Loucy (cell line): ENCODE results near the gene EXD3.

Experiments
- H2AFZ ChIP-seq: fragments of 200-600 bp; sonication (generic); 2 replicates; pipeline ENCODE4 v1.6.0; 2016; ENCODE audit warnings: antibody characterized with exemption, mild to moderate bottlenecking, low read length, moderate library complexity
- H3F3A ChIP-seq: fragments of 200-600 bp; 2 replicates; pipeline ENCODE4 v1.6.0; 2016; ENCODE audit warnings: antibody characterized with exemption, low read depth, mild to moderate bottlenecking
- H3K27me3 ChIP-seq: fragments of 200-600 bp; sonication (generic); 2 replicates; pipeline ENCODE4 v1.6.1; 2014; ENCODE audit warnings: low read length, mild to moderate bottlenecking; ENCODE audit not compliant: insufficient read depth, poor library complexity, severe bottlenecking
- H3K36me3 ChIP-seq: fragments of 200-600 bp; sonication (generic); 2 replicates; pipeline ENCODE4 v1.6.1; 2016; ENCODE audit warnings: low read length; ENCODE audit not compliant: insufficient read depth
- H3K4me1 ChIP-seq: fragments of 200-600 bp; sonication (generic); 2 replicates; pipeline ENCODE4 v1.5.1; 2014; ENCODE audit warnings: low read length, mild to moderate bottlenecking; ENCODE audit not compliant: insufficient read depth, poor library complexity, severe bottlenecking
- H3K4me2 ChIP-seq: fragments of 200-600 bp; sonication (generic); 2 replicates; pipeline ENCODE4 v1.6.0; 2014; ENCODE audit warnings: antibody characterized with exemption, low read length, low read depth, mild to moderate bottlenecking; ENCODE audit not compliant: poor library complexity, severe bottlenecking
- H3K4me3 ChIP-seq: fragments of 200-600 bp; sonication (generic); 2 replicates; pipeline ENCODE4 v1.5.1; 2014; ENCODE audit warnings: low read length, mild to moderate bottlenecking, mixed read lengths; ENCODE audit not compliant: poor library complexity, severe bottlenecking
- H3K79me2 ChIP-seq: fragments of 200-600 bp; sonication (generic); 2 replicates; pipeline ENCODE4 v1.6.1; 2014; ENCODE audit warnings: low read length; ENCODE audit not compliant: insufficient read depth
- H3K9ac ChIP-seq: fragments of 200-600 bp; sonication (generic); 2 replicates; pipeline ENCODE4 v1.6.0; 2014; ENCODE audit warnings: mild to moderate bottlenecking, low read depth, low read length, moderate library complexity; ENCODE audit not compliant: poor library complexity, severe bottlenecking
- H3K9me2 ChIP-seq: fragments of 200-600 bp; sonication (generic); replicated peaks from 2 replicates; pipeline ENCODE4 v1.6.1; 2016; ENCODE audit warnings: low read depth, low read length, mixed read lengths
- H3K9me3 ChIP-seq: fragments of 200-600 bp; sonication (generic); 2 replicates; pipeline ENCODE4 v1.6.1; 2014; ENCODE audit warnings: mild to moderate bottlenecking, antibody characterized with exemption, low read length, low read depth; ENCODE audit not compliant: insufficient read depth
- H4K20me1 ChIP-seq: fragments of 200-600 bp; sonication (generic); 2 replicates; pipeline ENCODE4 v1.6.0; 2014; ENCODE audit warnings: antibody characterized with exemption, low read length, mild to moderate bottlenecking; ENCODE audit not compliant: insufficient read depth, poor library complexity, severe bottlenecking
- EZH2phosphoT487 ChIP-seq: fragments of 200-600 bp; IDR thresholded peaks from 2 replicates; pipeline ENCODE4 v1.6.1; 2018; ENCODE audit warnings: antibody characterized with exemption, mild to moderate bottlenecking, moderate library complexity, borderline replicate concordance
- TF ChIP-seq, protein P1 (sequence below): fragments of 200-600 bp; sonication (generic); conservative IDR thresholded peaks from 2 replicates; pipeline ENCODE4 v1.5.1; 2014; ENCODE audit warnings: mild to moderate bottlenecking, antibody characterized with exemption, low read length

The EXD3 gene

DNA sequence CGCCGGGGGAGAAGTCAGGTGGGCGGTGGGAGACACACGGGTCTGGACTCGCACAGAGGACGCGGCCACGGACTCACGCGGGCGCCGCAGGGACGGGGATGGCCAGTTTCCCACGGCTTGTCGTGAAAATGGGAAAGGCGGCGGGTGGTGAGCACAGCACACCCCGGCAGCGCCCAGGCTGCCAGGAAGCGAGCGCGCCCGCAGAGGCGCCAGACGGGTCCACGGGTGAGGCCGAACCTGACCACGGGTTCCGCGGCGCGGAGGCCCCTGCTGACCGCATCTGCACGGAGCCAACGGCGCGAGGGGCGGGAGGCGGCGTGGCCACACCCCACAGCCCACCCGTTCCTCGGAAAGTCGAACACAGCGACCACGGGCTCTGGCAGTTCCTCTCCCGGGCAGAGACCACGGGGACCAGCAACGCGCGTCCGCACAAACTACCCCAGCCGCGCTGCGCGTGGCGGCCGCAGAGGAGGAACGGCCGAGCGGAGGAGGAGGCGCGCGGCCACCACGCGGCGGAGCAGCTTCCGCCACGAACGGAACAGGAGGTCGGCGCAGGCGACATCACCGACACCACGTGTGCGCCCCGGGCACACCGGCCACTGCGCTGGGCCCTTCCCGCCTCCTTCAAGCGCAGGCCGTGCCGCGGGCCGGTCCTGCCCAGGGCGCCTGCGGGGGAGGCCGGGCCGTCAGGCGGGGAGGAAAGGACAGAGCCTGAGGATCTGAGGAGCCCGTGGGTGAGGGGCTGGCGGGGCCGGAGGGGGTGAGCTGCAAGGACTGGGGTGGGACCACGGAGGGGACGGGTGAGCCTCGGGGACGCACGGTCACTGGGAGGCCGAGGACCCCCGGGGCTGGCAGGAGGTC is 5.6 kb downstream of the EXD3 start:
- no peaks in the 10 kb centered on the region for H3K9me2 ChIP-seq
- H3K9ac ChIP-seq, result no peak overlapping the region
- no peaks in the 10 kb centered on the region for H3K9me3 ChIP-seq
- no peaks in the 10 kb centered on the region for H3F3A ChIP-seq
- H3K36me3 ChIP-seq, result no peaks in the 10 kb centered on the region
- H2AFZ ChIP-seq, result no peak overlapping the region
- H3K27me3 ChIP-seq, result no peaks in the 10 kb centered on the region
- H3K4me2 ChIP-seq, result no peak overlapping the region
- TF ChIP-seq, protein P1, sequence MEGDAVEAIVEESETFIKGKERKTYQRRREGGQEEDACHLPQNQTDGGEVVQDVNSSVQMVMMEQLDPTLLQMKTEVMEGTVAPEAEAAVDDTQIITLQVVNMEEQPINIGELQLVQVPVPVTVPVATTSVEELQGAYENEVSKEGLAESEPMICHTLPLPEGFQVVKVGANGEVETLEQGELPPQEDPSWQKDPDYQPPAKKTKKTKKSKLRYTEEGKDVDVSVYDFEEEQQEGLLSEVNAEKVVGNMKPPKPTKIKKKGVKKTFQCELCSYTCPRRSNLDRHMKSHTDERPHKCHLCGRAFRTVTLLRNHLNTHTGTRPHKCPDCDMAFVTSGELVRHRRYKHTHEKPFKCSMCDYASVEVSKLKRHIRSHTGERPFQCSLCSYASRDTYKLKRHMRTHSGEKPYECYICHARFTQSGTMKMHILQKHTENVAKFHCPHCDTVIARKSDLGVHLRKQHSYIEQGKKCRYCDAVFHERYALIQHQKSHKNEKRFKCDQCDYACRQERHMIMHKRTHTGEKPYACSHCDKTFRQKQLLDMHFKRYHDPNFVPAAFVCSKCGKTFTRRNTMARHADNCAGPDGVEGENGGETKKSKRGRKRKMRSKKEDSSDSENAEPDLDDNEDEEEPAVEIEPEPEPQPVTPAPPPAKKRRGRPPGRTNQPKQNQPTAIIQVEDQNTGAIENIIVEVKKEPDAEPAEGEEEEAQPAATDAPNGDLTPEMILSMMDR, result no peak
- no peak for TF ChIP-seq EZH2phosphoT487
- no peaks in the 10 kb centered on the region for H3K4me1 ChIP-seq
- H3K79me2 ChIP-seq, result no peaks in the 10 kb centered on the region
- H3K4me3 ChIP-seq, result no peak overlapping the region
- H4K20me1 ChIP-seq, result no peaks in the 10 kb centered on the region

DNA sequence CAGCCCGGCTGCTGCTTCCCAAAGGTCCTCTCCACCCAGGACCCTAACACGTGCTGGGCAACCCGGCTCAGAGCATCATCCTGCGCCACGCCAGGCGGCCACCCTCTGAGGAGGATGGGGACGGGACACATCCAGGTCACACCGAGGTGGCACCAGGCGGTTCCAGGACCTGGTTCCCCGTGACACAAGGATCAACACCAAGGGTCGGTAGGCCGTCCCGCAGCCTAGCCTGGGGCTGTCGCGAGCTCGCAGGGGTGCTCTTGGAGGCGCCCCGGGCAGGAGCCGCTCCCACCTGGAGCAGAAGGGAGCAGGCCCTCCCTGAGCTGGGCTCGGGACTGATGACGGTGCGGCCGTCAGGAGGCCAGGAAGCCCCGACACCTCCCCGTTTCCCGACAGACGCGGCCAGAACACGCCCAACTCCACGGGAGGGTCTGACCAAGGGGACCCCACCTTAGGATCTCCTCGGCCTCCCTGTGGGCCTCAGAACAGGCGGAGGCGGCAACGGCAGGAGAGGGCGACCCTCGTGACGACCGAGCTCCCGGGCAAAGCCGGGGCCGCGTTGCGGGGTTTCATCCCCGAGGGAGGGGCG is 6.3 kb downstream of the EXD3 start:
- H3K9me3 ChIP-seq, result no peaks in the 10 kb centered on the region
- no peaks in the 10 kb centered on the region for H4K20me1 ChIP-seq
- no peaks in the 10 kb centered on the region for H3K27me3 ChIP-seq
- no peak overlapping the region for H2AFZ ChIP-seq
- no peak overlapping the region for H3K4me3 ChIP-seq
- H3F3A ChIP-seq, result no peaks in the 10 kb centered on the region
- TF ChIP-seq, protein P1, result no peak
- no peak for TF ChIP-seq EZH2phosphoT487
- H3K79me2 ChIP-seq, result no peaks in the 10 kb centered on the region
- no peak overlapping the region for H3K9ac ChIP-seq
- H3K36me3 ChIP-seq, result no peaks in the 10 kb centered on the region
- no peaks in the 10 kb centered on the region for H3K9me2 ChIP-seq
- no peaks in the 10 kb centered on the region for H3K4me1 ChIP-seq
- H3K4me2 ChIP-seq, result no peak overlapping the region

DNA sequence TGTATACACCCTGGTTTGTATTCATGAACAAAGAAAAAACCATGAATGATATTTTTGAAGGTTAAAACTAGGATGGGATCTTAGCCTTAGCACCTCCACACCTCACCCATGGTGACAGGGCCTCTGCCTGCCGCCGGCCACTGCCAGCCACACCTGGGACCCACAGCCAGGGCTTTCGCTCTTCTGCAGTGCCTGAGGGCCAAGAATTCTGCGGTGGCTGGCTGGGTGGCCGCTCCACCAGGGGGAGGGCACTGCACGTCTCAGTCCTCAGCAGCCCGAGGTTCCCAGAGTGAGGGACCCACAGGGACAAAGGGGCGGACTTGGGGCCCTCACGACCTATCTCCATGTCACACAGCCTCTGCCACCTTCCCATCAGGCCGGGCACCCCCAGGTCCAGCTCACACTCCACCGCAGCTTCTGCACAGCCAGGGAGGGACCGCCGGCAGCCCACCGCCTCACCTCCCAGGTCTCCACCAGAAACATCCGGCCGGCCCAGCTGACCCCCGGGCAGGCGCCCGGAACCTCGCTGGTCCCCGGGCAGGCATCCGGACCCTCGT is 6.9 kb downstream of the EXD3 start:
- H3F3A ChIP-seq, result no peaks in the 10 kb centered on the region
- TF ChIP-seq EZH2phosphoT487, result no peak
- TF ChIP-seq, protein P1, result no peak
- no peaks in the 10 kb centered on the region for H3K4me1 ChIP-seq
- no peak overlapping the region for H3K4me3 ChIP-seq
- H4K20me1 ChIP-seq, result no peaks in the 10 kb centered on the region
- no peaks in the 10 kb centered on the region for H3K36me3 ChIP-seq
- H3K9ac ChIP-seq, result no peak overlapping the region
- no peak overlapping the region for H3K4me2 ChIP-seq
- no peaks in the 10 kb centered on the region for H3K27me3 ChIP-seq
- H3K79me2 ChIP-seq, result no peaks in the 10 kb centered on the region
- H3K9me3 ChIP-seq, result no peaks in the 10 kb centered on the region
- H3K9me2 ChIP-seq, result no peaks in the 10 kb centered on the region
- no peak overlapping the region for H2AFZ ChIP-seq
